H1 (cell line): ENCODE results near the gene ELOVL2. TPM values are rescaled to one million over a fixed set of nuclear protein-coding genes. Genes with fewer than 3 reads are reported as not detected.
A peak's percentile ranks its signal among the peaks of the same experiment; 100 is the strongest.

ENCODE experiments used
- CTCF ChIA-PET: fragments of 300-600 bp; sonication (Branson Sonifier 250); formaldehyde crosslinking; loops from one replicate; lab custom pipeline; 2021; ENCODE audit not compliant: partially characterized antibody; lab: Charles Lee
- POLR2A ChIA-PET: fragments of 300-600 bp; sonication (Branson Sonifier 250); formaldehyde crosslinking; loops from one replicate; lab custom pipeline; 2021; ENCODE audit warnings: inconsistent platforms; ENCODE audit not compliant: partially characterized antibody; lab: Charles Lee
- DNase-seq, 2 experiments: peaks; one replicate each; pipeline versions ENCODE4 v3.0.0 to v3.0.0-alpha.2; 2010 to 2022; ENCODE audit warnings: low spot score in 2 of 2, low read depth in 1 of 2, mixed read lengths in 1 of 2
- FAIRE-seq: peaks from 2 replicates; lab custom pipeline; 2011; peaks lifted over from hg19 to GRCh38; lab: Jason Lieb, UNC
- H2AFZ ChIP-seq: 2 replicates; pipeline ENCODE4 v1.8.1; 2012; ENCODE audit warnings: low read length, inconsistent platforms
- H2AK5ac ChIP-seq: 2 replicates; pipeline ENCODE4 v1.6.1; 2013; ENCODE audit warnings: low read depth, low read length
- H2BK120ac ChIP-seq: replicated peaks from 2 replicates; pipeline ENCODE3; 2013; ENCODE audit warnings: low read depth, low read length, inconsistent platforms
- H2BK12ac ChIP-seq: 2 replicates; pipeline ENCODE4 v1.6.1; 2013; ENCODE audit warnings: low read depth, low read length
- H2BK15ac ChIP-seq: 2 replicates; pipeline ENCODE4 v1.6.1; 2013; ENCODE audit warnings: low read length
- H2BK20ac ChIP-seq: 2 replicates; pipeline ENCODE4 v1.6.1; 2013; ENCODE audit warnings: low read length
- H2BK5ac ChIP-seq: 2 replicates; pipeline ENCODE4 v1.6.1; 2013; ENCODE audit warnings: low read depth, low read length
- H3K14ac ChIP-seq: 2 replicates; pipeline ENCODE4 v1.6.1; 2013; ENCODE audit warnings: inconsistent platforms; ENCODE audit not compliant: insufficient read length
- H3K18ac ChIP-seq: 2 replicates; pipeline ENCODE4 v1.6.1; 2013; ENCODE audit warnings: low read length; ENCODE audit errors: extremely low read depth
- H3K23ac ChIP-seq: 2 replicates; pipeline ENCODE4 v1.6.1; 2013; ENCODE audit warnings: inconsistent platforms; ENCODE audit not compliant: insufficient read length
- H3K23me2 ChIP-seq: 2 replicates; pipeline ENCODE4 v1.6.1; 2013; ENCODE audit warnings: low read depth, low read length
- H3K27ac ChIP-seq: 2 replicates; pipeline ENCODE4 v1.6.1; 2011; ENCODE audit warnings: low read depth, low read length, inconsistent platforms
- H3K27me3 ChIP-seq, 4 experiments: replicated peaks in 1 of 4; 1 replicate in 1 of 4; 2 replicates in 3 of 4; pipeline versions ENCODE4 v1.6.1 to v1.8.1; 2011 to 2013; ENCODE audit warnings: low read length in 3 of 4, mild to moderate bottlenecking in 3 of 4, inconsistent platforms in 2 of 4, mixed read lengths in 2 of 4, moderate library complexity in 1 of 4; ENCODE audit not compliant: control insufficient read depth in 3 of 4, insufficient read depth in 3 of 4; ENCODE audit errors: extremely low read depth in 1 of 4
- H3K36me3 ChIP-seq, 4 experiments: 2 replicates each; pipeline versions ENCODE4 v1.6.1 to v1.8.1; 2011 to 2013; ENCODE audit warnings: mild to moderate bottlenecking in 4 of 4, low read length in 3 of 4, moderate library complexity in 2 of 4, control low read depth in 1 of 4, inconsistent platforms in 1 of 4; ENCODE audit not compliant: insufficient read depth in 4 of 4, control insufficient read depth in 2 of 4
- H3K4ac ChIP-seq: replicated peaks from 2 replicates; pipeline ENCODE3; 2013; ENCODE audit warnings: low read length, low read depth, mixed read lengths, inconsistent platforms; ENCODE audit not compliant: insufficient read length
- H3K4me1 ChIP-seq, 4 experiments: replicated peaks in 1 of 4; 1 replicate in 1 of 4; 2 replicates in 3 of 4; pipeline versions ENCODE4 v1.6.1 to v1.8.1; 2011 to 2013; ENCODE audit warnings: low read length in 3 of 4, inconsistent platforms in 2 of 4, mixed read lengths in 1 of 4; ENCODE audit not compliant: insufficient read depth in 4 of 4, control insufficient read depth in 3 of 4
- H3K4me2 ChIP-seq, 2 experiments: 2 replicates each; pipeline versions ENCODE4 v1.6.1 to v1.8.1; 2011 to 2013; ENCODE audit warnings: low read depth in 2 of 2, low read length in 2 of 2, control low read depth in 1 of 2, inconsistent platforms in 1 of 2, mild to moderate bottlenecking in 1 of 2; ENCODE audit not compliant: insufficient read depth in 1 of 2
- H3K4me3 ChIP-seq, 4 experiments: fragments of 200-600, 300-600 bp in 1 of 4; sonication (generic), shearing (Covaris generic), sonication (Bioruptor Twin) in 1 of 4; 2 replicates each; pipeline versions ENCODE4 v1.5.1 to v1.8.1; 2011 to 2016; ENCODE audit warnings: low read length in 4 of 4, low read depth in 3 of 4, control low read depth in 2 of 4, inconsistent platforms in 2 of 4, mild to moderate bottlenecking in 2 of 4, mixed read lengths in 1 of 4, moderate library complexity in 1 of 4; ENCODE audit not compliant: insufficient read depth in 2 of 4; ENCODE audit errors: extremely low read depth in 1 of 4
- H3K56ac ChIP-seq: replicated peaks from 2 replicates; pipeline ENCODE3; 2013; ENCODE audit warnings: low read depth, mild to moderate bottlenecking, mixed read lengths, low read length, inconsistent platforms; ENCODE audit not compliant: insufficient read length
- H3K79me1 ChIP-seq: 2 replicates; pipeline ENCODE4 v1.6.1; 2013; ENCODE audit warnings: low read depth, low read length, control low read depth
- H3K79me2 ChIP-seq, 2 experiments: 2 replicates each; pipeline versions ENCODE4 v1.6.1 to v1.8.1; 2012 to 2013; ENCODE audit warnings: low read length in 2 of 2, mild to moderate bottlenecking in 2 of 2, inconsistent platforms in 1 of 2; ENCODE audit not compliant: insufficient read depth in 2 of 2, control insufficient read depth in 1 of 2
- H3K9ac ChIP-seq, 4 experiments: replicated peaks in 1 of 4; 1 replicate in 1 of 4; 2 replicates in 3 of 4; pipeline versions ENCODE4 v1.6.1 to v1.8.1; 2011 to 2013; ENCODE audit warnings: low read depth in 3 of 4, low read length in 3 of 4, control low read depth in 2 of 4, mild to moderate bottlenecking in 2 of 4, moderate library complexity in 2 of 4, inconsistent platforms in 1 of 4; ENCODE audit errors: extremely low read depth in 1 of 4
- H3K9me3 ChIP-seq, 2 experiments: 2 replicates each; pipeline versions ENCODE4 v1.6.1 to v1.8.1; 2012 to 2013; ENCODE audit warnings: mild to moderate bottlenecking in 2 of 2, moderate library complexity in 2 of 2, control low read depth in 1 of 2, inconsistent platforms in 1 of 2, low read depth in 1 of 2, low read length in 1 of 2, mixed read lengths in 1 of 2; ENCODE audit not compliant: insufficient read depth in 2 of 2
- H4K20me1 ChIP-seq, 2 experiments: replicated peaks in 1 of 2; 2 replicates each; pipeline versions ENCODE3 to v1.8.1; 2011 to 2013; ENCODE audit warnings: inconsistent platforms in 2 of 2, low read length in 2 of 2, mild to moderate bottlenecking in 1 of 2; ENCODE audit not compliant: insufficient read depth in 2 of 2, control insufficient read depth in 1 of 2
- H4K5ac ChIP-seq: 2 replicates; pipeline ENCODE4 v1.6.1; 2013; ENCODE audit warnings: low read length, low read depth, mixed read lengths, inconsistent platforms; ENCODE audit not compliant: insufficient read length
- H4K8ac ChIP-seq: 2 replicates; pipeline ENCODE4 v1.8.0; 2013; ENCODE audit warnings: mild to moderate bottlenecking, moderate library complexity, low read length, inconsistent platforms; ENCODE audit not compliant: insufficient read depth; ENCODE audit errors: extremely low read depth
- H4K91ac ChIP-seq: replicated peaks from 2 replicates; pipeline ENCODE3; 2013; ENCODE audit warnings: low read length, mixed read lengths, inconsistent platforms; ENCODE audit not compliant: insufficient read length
- EZH2 ChIP-seq: fragments of 200-600 bp; sonication (generic); IDR thresholded peaks from 2 replicates; pipeline ENCODE4 v1.7.1; 2012; ENCODE audit warnings: low read depth, mild to moderate bottlenecking, moderate library complexity, low read length, inconsistent platforms; ENCODE audit not compliant: severe bottlenecking
- JUND ChIP-seq: IDR thresholded peaks from 2 replicates; pipeline ENCODE4 v1.6.1; 2011; ENCODE audit warnings: mild to moderate bottlenecking, improper control_type of control experiment, low read length
- SIRT6 ChIP-seq: IDR thresholded peaks from one replicate; pipeline ENCODE4 v1.7.1; 2012; ENCODE audit warnings: low read length, inconsistent platforms
- WGBS, 2 experiments: shearing (Covaris generic) in 1 of 2; methylation state at CpG; one replicate each; pipeline versions ENCODE4 v1.1.6 to v1.1.7; 2013 to 2015; ENCODE audit warnings: low lambda C conversion rate in 2 of 2, mixed read lengths in 2 of 2, inconsistent platforms in 1 of 2, low coverage in 1 of 2, missing lambda C conversion rate in 1 of 2; ENCODE audit not compliant: insufficient replicate concordance in 2 of 2, insufficient coverage in 1 of 2, insufficient read length in 1 of 2; ENCODE audit errors: extremely low coverage in 1 of 2, missing lambda C conversion rate in 1 of 2; 5-methylcytosine and 5-hydroxymethylcytosine counted together
- polyA plus RNA-seq, 7 experiments: library from polyadenylated mRNA; depleted of rRNA in 3 of 7; stranded (reverse) in 5 of 7; unstranded in 2 of 7; fragments of >200 nt in 5 of 7; fragments of 200-250 nt in 2 of 7; gene quantifications; 1 replicate in 5 of 7; 2 replicates in 1 of 7; 4 replicates in 1 of 7; pipeline versions ENCODE4 v1.2.1 to v1.2.3, GENCODE V29; 2011 to 2013; ENCODE audit warnings: missing spikeins in 2 of 7, mixed read lengths in 2 of 7
- total RNA-seq: library from RNA; stranded (reverse); fragmentation: NEBNext Ultra II Directional; extraction: Animal tissue kit (Norgen Biotek cat#: 25700); gene quantifications from 2 replicates; pipeline ENCODE4 v1.2.1, GENCODE V29; 2021

The ELOVL2 gene
- total and polyA plus RNA-seq, 2 of the 8 experiments (the other 6 are each of a cell fraction or from before 2014, with no cell fraction given): 0.42 to 0.89 TPM

- H3K9me3 ChIP-seq: no peaks in the 10 kb centered on the region
- POLR2A ChIA-PET: interaction anchor here (1.0 to 1.8 kb wide), 2 partner anchors 10 to 12 kb away, joined by 3 to 5 read pairs; no protein-coding TSS in a partner anchor
- no peak overlapping the region for H3K56ac ChIP-seq
- H2AFZ ChIP-seq: peak overlapping the region; percentile 94; the same call in 1 of the 2 replicates
- no peak overlapping the region; the same call in 1 of the 2 replicates for H2BK12ac ChIP-seq
- no peak overlapping the region for H4K8ac ChIP-seq
- no peak overlapping the region for H3K4me2 ChIP-seq
- no peaks in the 10 kb centered on the region for H3K79me1 ChIP-seq
- no peak overlapping the region for H2AK5ac ChIP-seq
- H3K14ac ChIP-seq: no peak overlapping the region
- H4K5ac ChIP-seq: no peak overlapping the region
- WGBS, 2 experiments: 83% methylated on average over 2 of the region's 2 CpGs; no CpG with 5 or more reads in 1 of the 2 experiments
- H3K4me3 ChIP-seq: no peak overlapping the region
- no peak for FAIRE-seq
- H2BK20ac ChIP-seq: no peak overlapping the region
- H3K27ac ChIP-seq: no peak overlapping the region
- no peaks in the 10 kb centered on the region for H4K20me1 ChIP-seq
- no peak overlapping the region for H3K9ac ChIP-seq
- H3K18ac ChIP-seq: no peak overlapping the region
- H3K27me3 ChIP-seq: peaks cover 0 to 10% (median 9%) of the 10 kb centered on the region in 4 experiments; a peak in 6 of 7 replicates
- TF ChIP-seq EZH2 (no peak), JUND (no peak), SIRT6 (no peak)
- no peaks in the 10 kb centered on the region for H3K79me2 ChIP-seq
- H4K91ac ChIP-seq: no peak overlapping the region
- no peak overlapping the region for H3K23ac ChIP-seq
- no peak overlapping the region for H3K4ac ChIP-seq
- no peak overlapping the region for H2BK15ac ChIP-seq
- H2BK120ac ChIP-seq: no peak overlapping the region
- no peaks in the 10 kb centered on the region for H3K36me3 ChIP-seq
- no peaks in the 10 kb centered on the region for H3K4me1 ChIP-seq
- H2BK5ac ChIP-seq: no peak overlapping the region
- no peaks in the 10 kb centered on the region for H3K23me2 ChIP-seq
- DNase-seq: no peak
- CTCF ChIA-PET: interaction anchor here (0.7 to 4.0 kb wide), 7 partner anchors 10 to 459 kb away, joined by 3 to 24 read pairs (median 4); no protein-coding TSS in a partner anchor
Measured at GRCh38 chr6:11036977-11037430, 7.1 kb downstream of the ELOVL2 start.
